Endometrial microvascular endothelial cells (primary cell): ENCODE measurements around the gene MYEOV. TPM values are rescaled to one million over a fixed set of nuclear protein-coding genes. Genes with fewer than 3 reads are reported as not detected.

Experiments used
- in situ Hi-C: cut with HindIII; loops from 2 replicates; pipeline ENCODE4 v1.10.0; 2017; ENCODE audit warnings: low sequenced_read_pairs, low pct_unique_long_range_greater_than_20kb; ENCODE audit errors: inconsistent ontology term
- total RNA-seq: library from RNA; depleted of rRNA; stranded (reverse); fragments of >200 nt; gene quantifications from one replicate; pipeline ENCODE4 v1.2.3, GENCODE V29; 2015; ENCODE audit errors: inconsistent ontology term

MYEOV gene
- total RNA-seq, 1 donor from 2014 or later: 14.6 TPM

- in situ Hi-C loops: no loop called here
Observed at GRCh38 chr11:69310351-69310750, 16.4 kb downstream of the MYEOV start.

DNA sequence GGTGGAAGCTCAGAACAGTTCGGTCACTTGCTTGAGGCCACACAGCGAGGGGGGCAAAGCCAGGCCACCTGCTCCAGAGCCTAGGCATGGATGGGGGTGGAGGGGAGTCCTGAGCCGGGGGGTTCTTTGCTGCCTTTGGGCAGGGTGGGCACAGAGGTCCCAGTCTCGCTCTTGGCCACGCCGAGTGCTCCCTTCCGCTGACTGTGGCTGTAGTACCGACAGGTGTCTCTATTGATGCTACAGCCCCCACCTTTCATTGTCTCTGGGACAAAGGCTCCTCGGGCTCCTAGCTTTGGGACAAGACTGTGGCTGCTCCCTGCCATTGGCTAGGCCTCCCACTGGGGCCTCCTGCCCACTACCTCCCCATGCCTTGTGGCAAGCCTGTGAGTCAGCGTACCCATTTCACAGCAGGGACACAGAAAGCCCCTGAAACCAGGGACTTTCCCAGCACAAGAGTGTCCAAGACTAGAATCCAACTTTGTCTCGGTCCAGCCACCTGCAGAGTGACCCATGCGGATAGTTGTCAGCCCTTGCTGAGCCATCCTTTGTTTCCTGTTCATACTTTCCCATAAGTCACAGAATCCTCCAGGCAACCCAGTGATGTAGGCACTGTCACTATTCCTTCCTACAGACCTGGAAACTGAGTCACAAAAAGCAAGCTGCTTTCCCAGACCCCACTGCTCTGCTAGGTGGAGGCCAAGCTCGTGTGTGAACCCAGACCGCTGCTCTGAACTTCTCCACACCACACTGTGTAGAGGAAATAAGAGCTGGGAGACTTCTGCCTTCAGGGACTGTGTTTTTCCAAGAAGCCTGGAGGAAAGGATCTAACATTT is 17.2 kb downstream of the MYEOV start:
- in situ Hi-C loops: no loop called here

- in situ Hi-C loops: no loop called here
Observed at GRCh38 chr11:69311767-69312385, 17.9 kb downstream of the MYEOV start.

- in situ Hi-C loops: no loop called here
Observed at GRCh38 chr11:69312453-69313404, 18.8 kb downstream of the MYEOV start.

DNA sequence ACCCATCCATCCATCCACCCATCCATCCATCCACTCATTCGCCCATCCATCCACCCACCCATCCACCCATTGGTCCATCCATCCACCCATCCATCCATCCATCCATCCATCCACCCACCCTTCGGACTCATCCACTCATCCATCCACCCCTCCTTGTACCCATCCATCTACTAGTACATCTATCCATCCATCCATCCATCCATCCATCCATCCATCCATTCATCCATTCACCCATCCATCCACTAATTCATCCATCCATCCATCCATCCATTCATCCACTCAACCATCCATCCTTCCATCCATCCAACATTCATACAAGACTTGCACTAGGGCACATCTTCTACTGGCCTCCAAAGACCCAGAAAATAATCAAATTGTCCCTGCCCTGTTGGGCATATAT is 20.0 kb downstream of the MYEOV start:
- in situ Hi-C loops: no loop called here

GRCh38 chr11:69314555-69314954 is 20.6 kb downstream of the MYEOV start:
- in situ Hi-C loops: no loop called here

DNA sequence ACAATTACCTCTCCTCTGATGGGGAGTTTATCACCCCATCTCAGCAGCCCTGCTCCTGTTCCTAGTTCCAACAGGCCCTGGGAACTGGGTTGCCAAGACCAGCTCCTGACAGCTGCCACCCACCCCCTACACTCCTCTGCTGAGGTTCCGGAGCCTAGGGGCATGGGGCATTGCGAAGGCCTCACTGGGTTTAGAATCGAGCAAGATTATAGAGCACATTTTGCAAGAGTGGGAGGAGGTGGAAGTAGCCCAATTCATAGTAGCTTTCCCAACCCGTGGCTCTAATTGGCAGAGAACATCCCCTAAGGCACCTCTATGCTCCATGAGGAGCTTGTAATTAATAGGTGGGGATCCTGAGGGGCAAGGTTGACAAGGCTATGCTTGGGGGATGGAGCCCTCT is 23.0 kb downstream of the MYEOV start:
- in situ Hi-C loops: no loop called here

DNA sequence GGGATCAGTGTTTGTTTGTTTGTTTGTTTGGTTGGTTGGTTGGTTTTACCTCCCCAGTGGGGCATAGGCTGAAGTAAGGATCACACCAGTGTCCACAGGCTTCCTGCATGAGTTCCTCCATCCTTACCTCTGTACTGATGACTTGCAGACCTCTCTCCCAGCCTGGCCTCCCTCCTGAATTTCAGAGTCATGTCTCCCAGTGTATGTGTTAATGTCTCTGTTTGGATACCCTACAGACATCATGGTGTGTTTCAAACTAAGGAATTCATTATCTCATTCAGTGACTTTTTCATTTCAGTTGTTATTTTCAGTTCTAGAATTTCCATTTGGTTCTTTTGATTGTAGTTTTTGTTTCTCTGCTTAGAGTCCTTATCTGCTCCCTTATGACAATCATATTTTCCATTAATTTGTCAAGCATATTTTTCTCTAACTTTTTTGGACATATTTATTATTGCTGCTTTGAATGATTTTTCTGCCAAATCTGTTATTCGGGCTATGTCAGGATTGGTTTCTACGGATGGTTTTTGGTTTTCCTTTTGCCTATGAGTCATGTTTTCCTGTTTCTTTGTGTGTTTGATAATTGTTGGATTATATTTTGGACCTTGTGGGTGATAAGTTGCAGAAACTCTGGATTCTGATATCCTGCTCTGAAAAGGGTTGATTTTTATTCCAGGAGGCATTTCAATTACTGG is 23.6 kb downstream of the MYEOV start:
- in situ Hi-C loops: no loop called here

GRCh38 chr11:69318093-69318420 is 24.1 kb downstream of the MYEOV start:
- in situ Hi-C loops: no loop called here

DNA sequence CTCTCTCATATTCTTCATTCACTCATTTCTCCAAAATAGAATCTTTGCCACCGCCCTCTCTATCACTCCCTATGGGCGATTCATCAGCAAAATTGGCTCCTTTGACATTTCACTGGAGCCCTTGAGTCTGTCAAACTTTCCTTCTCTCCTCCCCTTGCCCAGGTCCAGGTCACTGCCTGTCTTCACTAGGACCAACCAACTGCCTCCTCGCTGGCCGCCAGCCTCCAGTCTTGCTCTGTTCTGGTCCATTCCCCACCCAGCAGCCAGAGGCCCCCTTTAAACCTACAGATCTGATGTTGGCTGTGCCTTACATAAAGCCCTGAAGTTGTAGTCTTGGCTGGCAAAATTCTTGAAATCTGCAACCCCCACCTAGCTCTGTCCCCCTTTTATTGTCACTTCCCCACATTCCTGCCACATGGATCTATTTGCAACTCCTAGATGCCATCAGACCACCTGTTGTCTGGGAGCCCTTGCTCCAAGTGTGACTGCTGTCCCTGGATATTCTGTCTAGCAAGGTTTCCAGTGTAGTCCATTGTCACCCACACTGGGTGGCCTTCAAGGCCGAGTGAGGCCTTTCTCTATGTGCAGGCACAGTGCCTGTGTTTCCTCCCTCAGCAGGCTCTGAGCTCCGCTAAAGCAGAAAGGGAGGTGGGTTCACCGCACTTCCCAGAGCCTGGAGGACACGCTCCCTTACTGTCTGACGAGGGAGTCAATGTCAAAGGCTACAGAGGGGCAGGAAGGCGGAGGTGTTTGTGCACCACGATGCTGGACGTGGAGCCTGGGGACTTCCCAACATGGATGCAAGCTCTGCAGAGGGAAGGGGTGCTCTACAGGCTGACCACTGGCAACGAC is 25.5 kb downstream of the MYEOV start:
- in situ Hi-C loops: no loop called here

DNA sequence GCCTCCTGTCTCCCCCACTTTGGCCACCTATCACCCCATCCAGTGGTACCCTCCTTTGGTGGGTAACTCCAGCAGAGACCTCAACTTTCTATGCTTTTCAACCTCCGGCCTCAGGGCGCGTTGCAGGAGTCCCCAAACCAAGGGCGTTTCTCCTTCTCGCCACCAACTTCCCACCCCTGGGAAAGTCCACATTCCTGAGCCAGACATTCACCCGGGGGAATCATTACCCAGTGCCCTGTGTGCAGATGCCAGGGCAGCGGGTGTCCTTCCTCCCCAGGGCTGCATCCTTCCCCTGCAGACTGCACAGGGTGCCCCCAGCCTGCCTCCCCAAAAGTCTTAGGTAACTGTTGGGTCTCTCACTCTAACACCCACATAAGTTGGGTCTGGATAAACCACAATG is 26.4 kb downstream of the MYEOV start:
- in situ Hi-C loops: no loop called here

GRCh38 chr11:69320756-69321741 is 27.1 kb downstream of the MYEOV start:
- in situ Hi-C loops: no loop called here

DNA sequence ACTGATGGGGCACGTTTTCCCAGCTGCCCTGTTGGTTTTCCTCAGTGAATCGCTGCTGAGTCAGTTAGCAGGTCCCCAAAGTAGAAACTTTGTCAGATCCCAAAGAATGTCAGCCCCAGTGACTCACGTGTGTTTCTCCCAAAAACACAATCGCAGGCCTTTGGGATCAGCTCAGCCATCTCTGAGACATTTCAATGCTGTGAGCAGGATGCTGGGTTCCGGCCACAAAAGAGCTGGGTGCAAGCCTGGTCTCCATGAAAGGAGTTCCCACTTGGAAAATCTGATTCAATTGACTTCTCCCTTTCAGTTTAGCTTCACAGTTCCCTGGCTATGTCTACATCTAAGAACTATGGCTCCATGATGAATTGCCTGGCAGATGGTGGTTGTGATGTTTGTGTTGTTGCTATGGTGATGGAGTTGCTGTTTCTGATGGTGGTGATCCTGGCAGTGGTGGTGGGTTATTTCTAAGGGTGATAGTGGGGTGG is 28.0 kb downstream of the MYEOV start:
- in situ Hi-C loops: no loop called here

GRCh38 chr11:69325446-69325845 is 31.5 kb downstream of the MYEOV start:
- in situ Hi-C loops: no loop called here

GRCh38 chr11:69326622-69327219 is 32.8 kb downstream of the MYEOV start:
- in situ Hi-C loops: no loop called here

DNA sequence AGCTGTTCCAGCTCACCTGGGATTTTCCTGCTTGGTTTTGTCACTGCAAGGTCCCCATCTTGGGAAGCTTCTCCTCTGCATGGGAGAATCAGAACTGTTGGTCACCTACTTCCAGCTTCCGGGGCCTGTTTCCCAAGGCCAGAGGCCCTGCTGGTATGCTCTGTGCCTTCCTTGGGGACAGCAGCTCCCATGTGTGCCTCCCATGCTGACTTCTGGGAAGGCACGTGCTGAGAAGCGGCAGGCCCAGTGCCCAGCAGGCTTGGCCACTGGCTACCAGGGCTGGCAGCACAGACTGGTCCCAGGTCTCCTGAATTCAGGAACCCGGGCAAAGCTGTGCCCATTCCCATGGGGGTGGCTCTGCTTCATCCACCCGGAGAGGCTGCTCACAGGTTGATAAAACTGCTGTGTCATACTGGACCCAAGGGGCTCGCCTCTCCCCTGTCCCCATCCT is 33.8 kb downstream of the MYEOV start:
- in situ Hi-C loops: no loop called here

GRCh38 chr11:69328231-69328630 is 34.3 kb downstream of the MYEOV start:
- in situ Hi-C loops: no loop called here
